Neural progenitor cell (in vitro differentiated cells): ENCODE data around the gene TNS3. TPM values are rescaled to one million over a fixed set of nuclear protein-coding genes. Genes with fewer than 3 reads are reported as not detected.
A peak's percentile ranks its signal among the peaks of the same experiment; 100 is the strongest.

ENCODE experiments used
- DNase-seq: peaks from one replicate; pipeline ENCODE4 v3.0.0-alpha.2; 2016; ENCODE audit warnings: low spot score
- H2AFZ ChIP-seq: fragments of 200-600 bp; sonication (generic); replicated peaks from 2 replicates; pipeline ENCODE4 v1.6.1; 2016; ENCODE audit warnings: antibody characterized with exemption
- H3F3A ChIP-seq: fragments of 200-600 bp; sonication (generic); 2 replicates; pipeline ENCODE4 v1.6.1; 2016; ENCODE audit warnings: antibody characterized with exemption, low read depth
- H3K27ac ChIP-seq: fragments of 200-600 bp; sonication (generic); 2 replicates; pipeline ENCODE4 v1.5.1; 2016; ENCODE audit warnings: mild to moderate bottlenecking
- H3K27me3 ChIP-seq: fragments of 200-600 bp; sonication (generic); 2 replicates; pipeline ENCODE4 v1.6.1; 2016; ENCODE audit warnings: mild to moderate bottlenecking, moderate library complexity
- H3K36me3 ChIP-seq: fragments of 200-600 bp; sonication (generic); 2 replicates; pipeline ENCODE4 v1.5.1; 2016
- H3K4me1 ChIP-seq: fragments of 200-600 bp; sonication (generic); 2 replicates; pipeline ENCODE4 v1.6.1; 2016; ENCODE audit warnings: mixed run types
- H3K4me2 ChIP-seq: fragments of 200-600 bp; sonication (generic); 2 replicates; pipeline ENCODE4 v1.6.1; 2016
- H3K4me3 ChIP-seq: fragments of 200-600 bp; sonication (generic); 2 replicates; pipeline ENCODE4 v1.5.1; 2016
- H3K79me2 ChIP-seq: fragments of 200-600 bp; sonication (generic); 2 replicates; pipeline ENCODE4 v1.6.1; 2016; ENCODE audit warnings: low read depth
- H3K9ac ChIP-seq: fragments of 200-600 bp; sonication (generic); 2 replicates; pipeline ENCODE4 v1.6.1; 2016
- H3K9me3 ChIP-seq: fragments of 200-600 bp; sonication (generic); 2 replicates; pipeline ENCODE4 v1.5.1; 2016; ENCODE audit warnings: low read depth
- H4K20me1 ChIP-seq: fragments of 200-600 bp; sonication (generic); 2 replicates; pipeline ENCODE4 v1.6.1; 2016; ENCODE audit warnings: low read depth
- H3K27ac Mint-ChIP-seq: 3 replicates; pipeline ENCODE4 v1.8.0; 2021; ENCODE audit warnings: mixed read lengths
- H3K27me3 Mint-ChIP-seq: 2 replicates; pipeline ENCODE4 v1.8.0; 2022; ENCODE audit warnings: low read depth, mild to moderate bottlenecking, inconsistent platforms, moderate library complexity, mixed read lengths; ENCODE audit not compliant: insufficient read depth
- H3K36me3 Mint-ChIP-seq: 3 replicates; pipeline ENCODE4 v1.8.0; 2021; ENCODE audit warnings: mixed read lengths
- H3K4me1 Mint-ChIP-seq: 3 replicates; pipeline ENCODE4 v1.8.0; 2021; ENCODE audit warnings: mixed read lengths
- H3K4me3 Mint-ChIP-seq: 3 replicates; pipeline ENCODE4 v1.8.0; 2021; ENCODE audit warnings: mild to moderate bottlenecking, moderate library complexity, mixed read lengths
- H3K9me3 Mint-ChIP-seq: 3 replicates; pipeline ENCODE4 v1.8.0; 2020; ENCODE audit warnings: mixed read lengths
- CTCF ChIP-seq: fragments of 200-600 bp; sonication (generic); IDR thresholded peaks from 2 replicates; pipeline ENCODE4 v1.5.1; 2017; ENCODE audit warnings: antibody characterized with exemption, mild to moderate bottlenecking
- EZH2 ChIP-seq: fragments of 200-600 bp; sonication (generic); IDR thresholded peaks from 2 replicates; pipeline ENCODE4 v1.6.1; 2017; ENCODE audit warnings: antibody characterized with exemption, mild to moderate bottlenecking, moderate library complexity
- EZH2phosphoT487 ChIP-seq: fragments of 200-600 bp; sonication (generic); IDR thresholded peaks from 2 replicates; pipeline ENCODE4 v1.6.1; 2017; ENCODE audit warnings: antibody characterized with exemption
- total RNA-seq: library from RNA; depleted of rRNA; stranded (reverse); fragments of >200 nt; gene quantifications from 2 replicates; pipeline ENCODE4 v1.2.3, GENCODE V29; 2015; ENCODE audit warnings: low replicate concordance

The TNS3 gene
- total RNA-seq, 1 donor from 2014 or later = 15.0 TPM

GRCh38 chr7:47559306-47560220, 22.3 kb downstream of the TNS3 start:
- no peak overlapping the region for H3K4me2 ChIP-seq
- no peaks in the 10 kb centered on the region for H3F3A ChIP-seq
- H3K36me3 Mint-ChIP-seq = peaks cover 2% of the 10 kb centered on the region
- H3K27ac Mint-ChIP-seq = no peak overlapping the region
- no peak overlapping the region for H3K4me3 ChIP-seq
- no peak for DNase-seq
- H2AFZ ChIP-seq = no peak overlapping the region
- peaks cover 11% of the 10 kb centered on the region for H3K4me1 Mint-ChIP-seq
- H3K9me3 ChIP-seq = no peaks in the 10 kb centered on the region
- H4K20me1 ChIP-seq = peaks cover 5% of the 10 kb centered on the region
- no peak overlapping the region for H3K9ac ChIP-seq
- no peaks in the 10 kb centered on the region for H3K36me3 ChIP-seq
- no peak overlapping the region for H3K4me3 Mint-ChIP-seq
- H3K79me2 ChIP-seq = no peaks in the 10 kb centered on the region
- H3K27me3 ChIP-seq = no peaks in the 10 kb centered on the region
- no peak overlapping the region for H3K27ac ChIP-seq
- peaks cover 5% of the 10 kb centered on the region for H3K27me3 Mint-ChIP-seq
- TF ChIP-seq EZH2phosphoT487 = no peak
- TF ChIP-seq EZH2 = no peak
- no peak for TF ChIP-seq CTCF
- peaks cover 8% of the 10 kb centered on the region for H3K4me1 ChIP-seq
- peaks cover 3% of the 10 kb centered on the region for H3K9me3 Mint-ChIP-seq

GRCh38 chr7:47557694-47558670, 23.9 kb downstream of the TNS3 start:
- H3K27me3 Mint-ChIP-seq = peaks cover 2% of the 10 kb centered on the region
- peaks cover 5% of the 10 kb centered on the region for H3K9me3 Mint-ChIP-seq
- H3K36me3 Mint-ChIP-seq = peaks cover 5% of the 10 kb centered on the region
- peaks cover 5% of the 10 kb centered on the region for H4K20me1 ChIP-seq
- H3K9me3 ChIP-seq = no peaks in the 10 kb centered on the region
- no peak overlapping the region for H3K9ac ChIP-seq
- DNase-seq = peak; percentile 49
- TF ChIP-seq EZH2phosphoT487 = no peak
- TF ChIP-seq EZH2 = no peak
- TF ChIP-seq CTCF = no peak
- H3K79me2 ChIP-seq = no peaks in the 10 kb centered on the region
- no peaks in the 10 kb centered on the region for H3K27me3 ChIP-seq
- peaks cover 11% of the 10 kb centered on the region for H3K4me1 Mint-ChIP-seq
- H2AFZ ChIP-seq = no peak overlapping the region
- H3K4me2 ChIP-seq = peak overlapping the region; percentile 34
- no peaks in the 10 kb centered on the region for H3F3A ChIP-seq
- H3K4me3 Mint-ChIP-seq = no peak overlapping the region
- H3K36me3 ChIP-seq = no peaks in the 10 kb centered on the region
- H3K27ac ChIP-seq = no peak overlapping the region
- H3K4me1 ChIP-seq = peaks cover 8% of the 10 kb centered on the region
- no peak overlapping the region for H3K4me3 ChIP-seq
- no peak overlapping the region for H3K27ac Mint-ChIP-seq

DNA sequence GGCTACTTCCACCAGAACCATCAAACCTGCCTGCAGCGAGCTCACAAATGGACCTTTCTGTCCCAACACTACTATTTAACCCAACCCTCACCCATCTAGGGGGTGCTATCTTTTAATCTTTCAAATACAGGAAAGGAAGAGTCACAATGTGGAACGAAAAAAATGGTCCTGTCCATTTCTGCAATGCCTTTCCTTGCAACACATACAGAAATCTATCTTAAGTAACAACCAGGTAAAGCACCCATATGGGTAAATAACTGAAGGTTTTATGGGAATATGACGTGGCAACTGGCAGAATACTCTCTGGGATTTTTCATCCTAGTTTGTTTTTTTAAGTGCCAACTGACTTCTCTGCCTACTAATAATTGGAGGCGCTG, 24.6 kb downstream of the TNS3 start:
- no peak for DNase-seq
- Mint-ChIP-seq H3K4me1 (peaks cover 11% of the 10 kb centered on the region), H3K9me3 (peaks cover 5% of the 10 kb centered on the region), H3K27me3 (peaks cover 2% of the 10 kb centered on the region), H3K36me3 (peaks cover 5% of the 10 kb centered on the region), H3K4me3 (no peak overlapping the region), H3K27ac (no peak overlapping the region)
- Histone ChIP-seq H3K9ac (no peak overlapping the region), H3K36me3 (no peaks in the 10 kb centered on the region), H2AFZ (no peak overlapping the region), H3K9me3 (no peaks in the 10 kb centered on the region), H3K79me2 (no peaks in the 10 kb centered on the region), H3F3A (no peaks in the 10 kb centered on the region), H3K4me2 (no peak overlapping the region), H3K27ac (no peak overlapping the region), H3K4me1 (peaks cover 10% of the 10 kb centered on the region), H3K4me3 (no peak overlapping the region), H3K27me3 (no peaks in the 10 kb centered on the region), H4K20me1 (peaks cover 5% of the 10 kb centered on the region)
- TF ChIP-seq EZH2phosphoT487 (no peak), CTCF (no peak), EZH2 (no peak)
